C4-2B (cell line): ENCODE results near the gene LRRC23.

Source experiments
- CTCF ChIP-seq: fragments of 450-650 bp; conservative IDR thresholded peaks from 2 replicates; pipeline ENCODE4 v1.5.1; 2017; ENCODE audit warnings: mild to moderate bottlenecking
- ZFX ChIP-seq: fragments of 450-650 bp; IDR thresholded peaks from 2 replicates; pipeline ENCODE4 v1.6.1; 2017

GRCh38 chr12:6954316-6955107 is 49.9 kb downstream of the LRRC23 start:
- TF ChIP-seq ZFX (no peak), CTCF (no peak)
